ENCODE measurements around the gene COPS7A.

The COPS7A gene

DNA sequence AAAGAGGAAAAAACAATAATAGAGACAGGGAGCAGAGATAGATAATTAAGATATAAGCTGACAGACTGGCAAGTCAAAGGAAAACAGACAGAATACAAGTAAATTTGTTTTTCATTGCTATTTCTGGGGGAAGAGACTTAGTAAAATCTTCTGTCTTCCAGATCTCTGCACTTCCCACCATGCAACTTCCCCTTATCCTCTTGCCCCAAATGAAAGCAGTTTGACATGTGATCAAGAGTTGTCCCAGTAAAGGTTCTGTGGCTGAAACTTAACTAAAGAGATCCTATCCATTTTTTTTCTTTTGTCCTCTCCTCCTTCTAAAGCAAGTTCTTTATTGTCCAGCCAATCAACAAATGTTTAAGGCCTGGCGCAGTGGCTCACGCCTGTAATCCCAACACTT, 30.6 kb downstream of the COPS7A start:
- Histone ChIP-seq H3K4me2 (ENCODE audit: insufficient read depth, low read length) (no peak overlapping the region), H2AFZ (ENCODE audit: low read depth, low read length) (no peak overlapping the region), H3K9me3 (ENCODE audit: insufficient read depth, low read length, severe bottlenecking) (no peaks in the 10 kb centered on the region)

DNA sequence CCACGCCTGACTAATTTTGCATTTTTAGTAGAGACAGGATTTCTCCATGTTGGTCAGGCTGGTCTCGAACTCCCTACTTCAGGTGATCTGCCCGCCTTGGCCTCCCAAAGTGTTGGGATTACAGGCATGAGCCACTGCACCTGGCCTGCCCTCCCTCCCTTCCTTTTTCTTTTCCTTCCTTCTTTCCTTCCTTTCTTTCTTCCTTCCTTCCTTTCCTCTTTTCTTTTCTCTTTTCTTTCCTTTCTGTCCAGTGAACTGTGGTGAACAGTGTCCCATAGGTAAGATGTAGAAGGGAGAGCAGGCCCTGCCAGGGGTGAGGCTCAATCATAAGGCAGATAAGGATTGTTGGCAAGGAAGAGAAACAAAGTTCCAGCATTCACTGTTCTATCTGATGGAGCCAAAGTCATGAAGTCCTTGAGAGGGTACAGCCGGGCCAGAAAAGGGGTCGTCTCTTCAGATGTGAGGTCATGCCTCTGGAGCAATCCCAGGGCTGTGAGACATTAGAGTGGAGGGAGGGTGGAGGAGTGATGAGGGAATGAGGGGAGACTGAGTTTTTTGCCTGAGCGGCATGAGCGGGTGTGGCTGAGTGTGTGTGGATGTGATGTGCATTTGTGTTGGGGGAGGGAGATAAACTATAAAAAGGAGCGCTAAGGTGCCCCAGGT, 33.3 kb downstream of the COPS7A start:
- peaks cover 14% of the 10 kb centered on the region for H3K4me1 ChIP-seq (ENCODE audit: insufficient read depth, low read length)
- H3K9me3 ChIP-seq (ENCODE audit: insufficient read depth, low read length, severe bottlenecking): no peaks in the 10 kb centered on the region
- no peak overlapping the region for H2AFZ ChIP-seq (ENCODE audit: low read depth, low read length)
- no peak overlapping the region for H3K4me3 ChIP-seq (ENCODE audit: low read depth in 1 of 2, low read length in 2 of 2)
- no peak for TF ChIP-seq EZH2 (IDR thresholded peaks at IDR 0.05; ENCODE audit: borderline replicate concordance, low read depth, low read length, severe bottlenecking)
- TF ChIP-seq, protein P1, sequence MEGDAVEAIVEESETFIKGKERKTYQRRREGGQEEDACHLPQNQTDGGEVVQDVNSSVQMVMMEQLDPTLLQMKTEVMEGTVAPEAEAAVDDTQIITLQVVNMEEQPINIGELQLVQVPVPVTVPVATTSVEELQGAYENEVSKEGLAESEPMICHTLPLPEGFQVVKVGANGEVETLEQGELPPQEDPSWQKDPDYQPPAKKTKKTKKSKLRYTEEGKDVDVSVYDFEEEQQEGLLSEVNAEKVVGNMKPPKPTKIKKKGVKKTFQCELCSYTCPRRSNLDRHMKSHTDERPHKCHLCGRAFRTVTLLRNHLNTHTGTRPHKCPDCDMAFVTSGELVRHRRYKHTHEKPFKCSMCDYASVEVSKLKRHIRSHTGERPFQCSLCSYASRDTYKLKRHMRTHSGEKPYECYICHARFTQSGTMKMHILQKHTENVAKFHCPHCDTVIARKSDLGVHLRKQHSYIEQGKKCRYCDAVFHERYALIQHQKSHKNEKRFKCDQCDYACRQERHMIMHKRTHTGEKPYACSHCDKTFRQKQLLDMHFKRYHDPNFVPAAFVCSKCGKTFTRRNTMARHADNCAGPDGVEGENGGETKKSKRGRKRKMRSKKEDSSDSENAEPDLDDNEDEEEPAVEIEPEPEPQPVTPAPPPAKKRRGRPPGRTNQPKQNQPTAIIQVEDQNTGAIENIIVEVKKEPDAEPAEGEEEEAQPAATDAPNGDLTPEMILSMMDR (IDR thresholded peaks at IDR 0.05; ENCODE audit: borderline replicate concordance, extremely low read depth, low read length, poor library complexity, severe bottlenecking): no peak
- no peak overlapping the region for H3K27ac ChIP-seq (ENCODE audit: low read length)
- no peak overlapping the region for H3K9ac ChIP-seq (ENCODE audit: low read depth, low read length)
- peaks cover 10% of the 10 kb centered on the region for H3K79me2 ChIP-seq (ENCODE audit: insufficient read depth, low read length)
- H3K36me3 ChIP-seq (ENCODE audit: insufficient read depth, low read length): peaks cover under 1% of the 10 kb centered on the region; the same call in 1 of the 2 replicates
- H3K4me2 ChIP-seq (ENCODE audit: insufficient read depth, low read length): no peak overlapping the region
- DNase-seq (no peak), ATAC-seq (ENCODE audit: insufficient read depth, low read depth) (no peak)
- peaks cover 12% of the 10 kb centered on the region for H3K27me3 ChIP-seq (ENCODE audit: insufficient read depth, low read length, poor library complexity)
- peaks cover under 1% of the 10 kb centered on the region for H4K20me1 ChIP-seq (ENCODE audit: insufficient read depth, low read length)

More for the DNA sequence above, 30.6 kb downstream of the COPS7A start:
- peaks cover 13% of the 10 kb centered on the region for H4K20me1 ChIP-seq (ENCODE audit: insufficient read depth, low read length)
- H3K4me1 ChIP-seq (ENCODE audit: insufficient read depth, low read length): peaks cover 29% of the 10 kb centered on the region
- no peak for DNase-seq
- H3K27me3 ChIP-seq (ENCODE audit: insufficient read depth, low read length, poor library complexity): peaks cover 4% of the 10 kb centered on the region
- no peak overlapping the region for H3K4me3 ChIP-seq (ENCODE audit: low read depth in 1 of 2, low read length in 2 of 2)
- TF ChIP-seq, protein P1 (IDR thresholded peaks at IDR 0.05; ENCODE audit: borderline replicate concordance, extremely low read depth, low read length, poor library complexity, severe bottlenecking): no peak
- no peak for TF ChIP-seq EZH2 (IDR thresholded peaks at IDR 0.05; ENCODE audit: borderline replicate concordance, low read depth, low read length, severe bottlenecking)
- no peak overlapping the region; the same call in 1 of the 2 replicates for H3K9ac ChIP-seq (ENCODE audit: low read depth, low read length)
- no peak for ATAC-seq (ENCODE audit: insufficient read depth, low read depth)
- H3K79me2 ChIP-seq (ENCODE audit: insufficient read depth, low read length): peaks cover 26% of the 10 kb centered on the region
- H3K36me3 ChIP-seq (ENCODE audit: insufficient read depth, low read length): peaks cover 27% of the 10 kb centered on the region
- H3K27ac ChIP-seq (ENCODE audit: low read length): no peak overlapping the region

DNA sequence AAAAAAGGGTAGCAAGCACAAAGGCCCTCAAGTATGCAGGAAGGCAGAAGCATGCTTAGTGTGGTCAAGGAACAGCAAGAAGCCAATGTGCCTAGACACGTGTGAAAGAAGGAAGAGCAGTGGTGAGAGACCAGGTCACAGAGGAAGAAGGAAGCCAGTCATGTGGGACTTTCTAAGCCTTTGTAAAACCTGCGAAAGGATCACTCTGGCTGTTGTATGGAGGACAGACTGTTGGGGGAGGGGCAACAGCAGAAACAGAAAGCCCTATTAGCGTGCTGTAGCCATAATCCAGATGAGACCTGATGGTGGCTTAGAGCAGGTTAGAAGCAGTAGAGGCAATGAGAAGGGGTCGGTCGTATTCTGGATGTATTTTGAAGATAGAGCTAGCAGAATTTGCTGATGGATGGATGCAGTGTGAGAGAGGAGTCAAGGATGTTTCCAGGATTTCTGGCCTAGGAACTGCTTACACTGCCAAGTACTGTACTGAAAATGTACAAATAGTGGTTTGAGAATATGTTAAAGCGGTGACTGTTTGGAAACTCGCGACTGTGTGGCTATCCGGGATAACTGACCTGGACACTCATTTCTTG, 34.8 kb downstream of the COPS7A start:
- no peak overlapping the region for H3K27ac ChIP-seq (ENCODE audit: low read length)
- H3K36me3 ChIP-seq (ENCODE audit: insufficient read depth, low read length): no peaks in the 10 kb centered on the region
- no peaks in the 10 kb centered on the region for H3K79me2 ChIP-seq (ENCODE audit: insufficient read depth, low read length)
- H2AFZ ChIP-seq (ENCODE audit: low read depth, low read length): no peak overlapping the region
- H3K27me3 ChIP-seq (ENCODE audit: insufficient read depth, low read length, poor library complexity): peaks cover 20% of the 10 kb centered on the region
- H3K4me1 ChIP-seq (ENCODE audit: insufficient read depth, low read length): peaks cover 8% of the 10 kb centered on the region
- no peak for DNase-seq
- H3K4me2 ChIP-seq (ENCODE audit: insufficient read depth, low read length): no peak overlapping the region
- no peaks in the 10 kb centered on the region for H4K20me1 ChIP-seq (ENCODE audit: insufficient read depth, low read length)
- TF ChIP-seq EZH2 (IDR thresholded peaks at IDR 0.05; ENCODE audit: borderline replicate concordance, low read depth, low read length, severe bottlenecking): no peak
- TF ChIP-seq, protein P1 (IDR thresholded peaks at IDR 0.05; ENCODE audit: borderline replicate concordance, extremely low read depth, low read length, poor library complexity, severe bottlenecking): no peak
- no peak for ATAC-seq (ENCODE audit: insufficient read depth, low read depth)
- H3K9ac ChIP-seq (ENCODE audit: low read depth, low read length): no peak overlapping the region
- H3K4me3 ChIP-seq (ENCODE audit: low read depth in 1 of 2, low read length in 2 of 2): no peak overlapping the region
- no peaks in the 10 kb centered on the region for H3K9me3 ChIP-seq (ENCODE audit: insufficient read depth, low read length, severe bottlenecking)

Measured in DND-41 (cell line).